HepG2 (cell line): Measurements from ENCODE around the gene LGALS4. TPM values are rescaled to one million over a fixed set of nuclear protein-coding genes. Genes with fewer than 3 reads are reported as not detected.

ENCODE experiments used
- ATAC-seq: fragments of 200-7000 bp; cut with Tn5 transposase; 3 replicates; pipeline ENCODE4 v1.9.1; 2020; ENCODE audit warnings: mild to moderate bottlenecking, moderate library complexity
- BruUV-seq: library from RNA; stranded (reverse); fragments of 400-500 nt; replicated peaks from 2 replicates; lab custom pipeline; 2021; lab: Mats Ljungman, UMichigan
- CTCF ChIA-PET: fragments of 300-600 bp; formaldehyde crosslinking; extraction: SDS; loops from one replicate; lab custom pipeline; 2021; ENCODE audit warnings: low total read pairs, inconsistent platforms, low intra/inter-chr PET ratio; lab: Yijun Ruan, JAX
- POLR2A ChIA-PET: fragments of 350-600 bp; sonication (Branson Sonifier 250); formaldehyde crosslinking; loops from one replicate; lab custom pipeline; 2020; ENCODE audit warnings: antibody characterized with exemption, inconsistent platforms; lab: Yijun Ruan, JAX
- DNase-seq: peaks from one replicate; pipeline ENCODE4 v3.0.0-alpha.2; 2015; ENCODE audit warnings: low spot score
- FAIRE-seq: peaks from 3 replicates; lab custom pipeline; 2011; peaks lifted over from hg19 to GRCh38; lab: Jason Lieb, UNC
- H2AFZ ChIP-seq: one replicate; pipeline ENCODE4 v1.6.1; 2011; ENCODE audit warnings: low read length, inconsistent platforms
- H3K27ac ChIP-seq: fragments of 300-600 bp; 3 replicates; pipeline ENCODE4 v1.8.0; 2011; ENCODE audit warnings: mixed run types, mild to moderate bottlenecking, mixed read lengths, low read length, inconsistent platforms; ENCODE audit not compliant: insufficient read depth; ENCODE audit errors: extremely low read length
- H3K27me3 ChIP-seq, 2 experiments: fragments of 200-600 bp in 1 of 2; 2 replicates in 1 of 2; 3 replicates in 1 of 2; pipeline versions ENCODE4 v1.6.0 to v1.8.0; 2011; ENCODE audit warnings: low read length in 2 of 2, mild to moderate bottlenecking in 2 of 2, moderate library complexity in 2 of 2, inconsistent platforms in 1 of 2; ENCODE audit not compliant: insufficient read depth in 2 of 2, control insufficient read depth in 1 of 2
- H3K36me3 ChIP-seq, 2 experiments: fragments of 200-600 bp in 1 of 2; replicated peaks in 1 of 2; 2 replicates in 1 of 2; 3 replicates in 1 of 2; pipeline versions ENCODE4 v1.5.1 to v1.8.0; 2011; ENCODE audit warnings: low read length in 2 of 2, inconsistent platforms in 1 of 2; ENCODE audit not compliant: insufficient read depth in 2 of 2, control insufficient read depth in 1 of 2
- H3K4me1 ChIP-seq: 2 replicates; pipeline ENCODE4 v1.5.1; 2012; ENCODE audit warnings: low read length, inconsistent platforms; ENCODE audit not compliant: insufficient read depth
- H3K4me2 ChIP-seq: 2 replicates; pipeline ENCODE4 v1.6.0; 2011; ENCODE audit warnings: low read depth, low read length, inconsistent platforms
- H3K4me3 ChIP-seq, 3 experiments: fragments of 200-600 bp in 1 of 3; sonication (generic), shearing (Covaris generic) in 1 of 3; replicated peaks in 1 of 3; 2 replicates each; pipeline ENCODE4 v1.5.1; 2011 to 2016; ENCODE audit warnings: low read length in 3 of 3, inconsistent platforms in 2 of 3, low read depth in 2 of 3, mild to moderate bottlenecking in 2 of 3, control low read depth in 1 of 3, mixed read lengths in 1 of 3; ENCODE audit not compliant: insufficient read depth in 1 of 3
- H3K79me2 ChIP-seq: one replicate; pipeline ENCODE4 v1.6.1; 2011; ENCODE audit warnings: low read length, inconsistent platforms; ENCODE audit not compliant: insufficient read depth
- H3K9ac ChIP-seq: 2 replicates; pipeline ENCODE4 v1.6.0; 2011; ENCODE audit warnings: mild to moderate bottlenecking, low read depth, low read length, inconsistent platforms; ENCODE audit not compliant: insufficient read depth
- H3K9me3 ChIP-seq: 2 replicates; pipeline ENCODE4 v1.5.1; 2012; ENCODE audit warnings: mild to moderate bottlenecking, low read length
- H4K20me1 ChIP-seq: 2 replicates; pipeline ENCODE4 v1.6.0; 2011; ENCODE audit warnings: inconsistent platforms, mild to moderate bottlenecking, low read length, moderate library complexity; ENCODE audit not compliant: insufficient read depth
- BCLAF1 ChIP-seq: fragments of 450-650 bp; IDR thresholded peaks from 2 replicates; pipeline ENCODE4 v1.6.1; 2017; ENCODE audit warnings: mild to moderate bottlenecking
- CENPT ChIP-seq: sonication (generic); formaldehyde crosslinking; IDR thresholded peaks from 2 replicates; pipeline ENCODE4 v1.8.0; 2022; ENCODE audit warnings: low read depth, mild to moderate bottlenecking, moderate library complexity, missing genetic modification reagents
- HNRNPUL1 ChIP-seq: fragments of 200-400 bp; formaldehyde crosslinking; IDR thresholded peaks from 2 replicates; pipeline ENCODE4 v1.6.1; 2017; ENCODE audit warnings: low read depth, mild to moderate bottlenecking, low read length, moderate library complexity
- IKZF1 ChIP-seq: fragments of 450-650 bp; IDR thresholded peaks from 2 replicates; pipeline ENCODE4 v1.7.1; 2016
- KDM6A ChIP-seq: IDR thresholded peaks from 2 replicates; pipeline ENCODE4 v1.6.1; 2016; ENCODE audit warnings: low read depth
- MED8 ChIP-seq: sonication (generic); formaldehyde crosslinking; IDR thresholded peaks from 2 replicates; pipeline ENCODE4 v1.8.1; 2023; ENCODE audit warnings: mild to moderate bottlenecking, missing genetic modification reagents; ENCODE audit not compliant: insufficient replicate concordance
- NCOA5 ChIP-seq: sonication (generic); formaldehyde crosslinking; IDR thresholded peaks from 2 replicates; pipeline ENCODE4 v1.4.0; 2020; ENCODE audit warnings: missing genetic modification reagents
- PREB ChIP-seq: sonication (generic); formaldehyde crosslinking; IDR thresholded peaks from 2 replicates; pipeline ENCODE4 v1.4.0; 2020; ENCODE audit warnings: missing genetic modification reagents
- ZMAT5 ChIP-seq: sonication (generic); formaldehyde crosslinking; IDR thresholded peaks from 2 replicates; pipeline ENCODE4 v1.5.0; 2020; ENCODE audit warnings: mild to moderate bottlenecking, low read depth, missing genetic modification reagents, borderline replicate concordance
- ZNF407 ChIP-seq: sonication (generic); formaldehyde crosslinking; IDR thresholded peaks from one replicate; pipeline ENCODE4 v1.5.1; 2020; ENCODE audit warnings: mild to moderate bottlenecking, missing genetic modification reagents; ENCODE audit errors: not compliant biosample characterization
- ZNF703 ChIP-seq: sonication (generic); formaldehyde crosslinking; IDR thresholded peaks from 2 replicates; pipeline ENCODE4 v1.5.1; 2020; ENCODE audit warnings: missing genetic modification reagents, mild to moderate bottlenecking, moderate library complexity, borderline replicate concordance
- WGBS: methylation state at CpG from one replicate; pipeline ENCODE4 v1.1.6; 2017; ENCODE audit warnings: low lambda C conversion rate; 5-methylcytosine and 5-hydroxymethylcytosine counted together
- in situ Hi-C: cut with HindIII; loops from 2 replicates; pipeline ENCODE4 v1.10.0; 2017; ENCODE audit warnings: low pct_unique_long_range_greater_than_20kb; ENCODE audit not compliant: extremely low pct_ligation_motif_present
- intact Hi-C: fragments of 100-400 bp; cut with micrococcal nuclease; formaldehyde crosslinking; loops from one replicate; pipeline ENCODE4 v1.10.0; 2022; ENCODE audit not compliant: unreplicated experiment
- polyA plus RNA-seq, 8 experiments: library from polyadenylated mRNA; depleted of rRNA in 3 of 8; stranded (reverse) in 7 of 8; unstranded in 1 of 8; fragments of >200 nt; fragmentation: Illumina TruSeq in 4 of 8; extraction: Trizol in 4 of 8; gene quantifications; 2 replicates each; pipeline versions ENCODE4 v1.2.1 to v1.2.3, GENCODE V29; 2011 to 2016; ENCODE audit warnings: low read depth in 4 of 8, missing spikeins in 1 of 8, mixed read lengths in 1 of 8; ENCODE audit not compliant: insufficient read depth in 1 of 8
- total RNA-seq, 5 experiments: library from RNA; depleted of rRNA; stranded (reverse); fragments of >200 nt; fragmentation: Illumina TruSeq; extraction: Trizol; gene quantifications; 2 replicates each; pipeline ENCODE4 v1.2.3, GENCODE V29; 2016; ENCODE audit warnings: low read depth in 1 of 5

LGALS4 gene
- total and polyA plus RNA-seq, 2 of the 13 experiments (the other 11 are each of a cell fraction or from before 2014, with no cell fraction given): 0.24 to 0.71 TPM

GRCh38 chr19:38812009-38812840, 520 bp downstream of the LGALS4 start:
- FAIRE-seq (no peak), DNase-seq (no peak), ATAC-seq (peak; percentile 41)
- Histone ChIP-seq H4K20me1 (no peaks in the 10 kb centered on the region), H2AFZ (no peak overlapping the region), H3K4me1 (peaks cover 30% of the 10 kb centered on the region), H3K4me2 (no peak overlapping the region), H3K27ac (no peak overlapping the region), H3K9me3 (no peaks in the 10 kb centered on the region), H3K4me3 (no peak overlapping the region), H3K27me3 (no peaks in the 10 kb centered on the region), H3K9ac (no peak overlapping the region), H3K36me3 (peaks cover 9 to 22% of the 10 kb centered on the region in 2 experiments; a peak in 4 of 5 replicates), H3K79me2 (no peaks in the 10 kb centered on the region)
- in situ Hi-C loops (no loop called here), intact Hi-C loops (no loop called here)
- 79% methylated on average over 13 of the region's 18 CpGs for WGBS
- no TSS peak for BruUV-seq
- POLR2A ChIA-PET: no interaction called here
- CTCF ChIA-PET: no interaction called here
- TF ChIP-seq IKZF1 (no peak), HNRNPUL1 (no peak), BCLAF1 (no peak), ZNF407 (CRISPR knock-in tag) (no peak), PREB (no peak), KDM6A (CRISPR knock-in tag) (no peak), MED8 (CRISPR knock-in tag) (no peak), ZMAT5 (CRISPR knock-in tag) (no peak), ZNF703 (CRISPR knock-in tag) (no peak), CENPT (CRISPR knock-in tag) (no peak), NCOA5 (CRISPR knock-in tag) (no peak)
